ENCODE results near the gene TLCD4.
"Not testable (repeated sequence)": the region's sequence is repeated elsewhere in the genome, so short reads cannot be mapped to it uniquely, and the experiment has no call there.

TLCD4 gene

GRCh38 chr1:95084317-95085176 is 32.6 kb upstream of the TLCD4 start:
- H3K9me3 ChIP-seq (ENCODE audit: insufficient read depth, low read depth, low read length) = no peaks in the 10 kb centered on the region
- H3K27me3 ChIP-seq (ENCODE audit: insufficient read depth, low read length) = no peaks in the 10 kb centered on the region
- no peak overlapping the region for H3K9ac ChIP-seq (ENCODE audit: low read depth, low read length)
- H3K36me3 ChIP-seq (ENCODE audit: insufficient read depth, low read depth, low read length) = no peaks in the 10 kb centered on the region
- H3K4me1 ChIP-seq (ENCODE audit: insufficient read depth, low read length) = peaks cover 14% of the 10 kb centered on the region
- no peak overlapping the region for H3K4me3 ChIP-seq (ENCODE audit: low read length)
- H3K27ac ChIP-seq (ENCODE audit: low read length) = no peak overlapping the region

GRCh38 chr1:95085376-95085775 is 31.8 kb upstream of the TLCD4 start:
- Histone ChIP-seq H3K9me3 (ENCODE audit: insufficient read depth, low read depth, low read length) (no peaks in the 10 kb centered on the region), H3K36me3 (ENCODE audit: insufficient read depth, low read depth, low read length) (no peaks in the 10 kb centered on the region), H3K27ac (ENCODE audit: low read length) (no peak overlapping the region), H3K27me3 (ENCODE audit: insufficient read depth, low read length) (no peaks in the 10 kb centered on the region), H3K9ac (ENCODE audit: low read depth, low read length) (no peak overlapping the region), H3K4me3 (ENCODE audit: low read length) (no peak overlapping the region), H3K4me1 (ENCODE audit: insufficient read depth, low read length) (peaks cover 14% of the 10 kb centered on the region)

GRCh38 chr1:95086949-95087533 is 30.1 kb upstream of the TLCD4 start:
- no peaks in the 10 kb centered on the region for H3K36me3 ChIP-seq (ENCODE audit: insufficient read depth, low read depth, low read length)
- no peak overlapping the region for H3K4me3 ChIP-seq (ENCODE audit: low read length)
- no peak overlapping the region for H3K9ac ChIP-seq (ENCODE audit: low read depth, low read length)
- H3K27ac ChIP-seq (ENCODE audit: low read length) = no peak overlapping the region
- peaks cover 14% of the 10 kb centered on the region for H3K4me1 ChIP-seq (ENCODE audit: insufficient read depth, low read length)
- no peaks in the 10 kb centered on the region for H3K27me3 ChIP-seq (ENCODE audit: insufficient read depth, low read length)
- H3K9me3 ChIP-seq (ENCODE audit: insufficient read depth, low read depth, low read length) = no peaks in the 10 kb centered on the region

- H3K9me3 ChIP-seq (ENCODE audit: insufficient read depth, low read depth, low read length) = no peaks in the 10 kb centered on the region
- H3K27me3 ChIP-seq (ENCODE audit: insufficient read depth, low read length) = no peaks in the 10 kb centered on the region
- H3K4me3 ChIP-seq (ENCODE audit: low read length) = no peak overlapping the region
- no peaks in the 10 kb centered on the region for H3K36me3 ChIP-seq (ENCODE audit: insufficient read depth, low read depth, low read length)
- no peak overlapping the region for H3K27ac ChIP-seq (ENCODE audit: low read length)
- H3K4me1 ChIP-seq (ENCODE audit: insufficient read depth, low read length) = peaks cover 14% of the 10 kb centered on the region
- H3K9ac ChIP-seq (ENCODE audit: low read depth, low read length) = no peak overlapping the region
Observed at GRCh38 chr1:95088303-95088702, 28.9 kb upstream of the TLCD4 start.

GRCh38 chr1:95089650-95090287 is 27.4 kb upstream of the TLCD4 start:
- Histone ChIP-seq H3K27me3 (ENCODE audit: insufficient read depth, low read length) (no peaks in the 10 kb centered on the region), H3K9me3 (ENCODE audit: insufficient read depth, low read depth, low read length) (no peaks in the 10 kb centered on the region), H3K27ac (ENCODE audit: low read length) (no peak overlapping the region), H3K4me3 (ENCODE audit: low read length) (no peak overlapping the region), H3K4me1 (ENCODE audit: insufficient read depth, low read length) (peaks cover 11% of the 10 kb centered on the region), H3K9ac (ENCODE audit: low read depth, low read length) (no peak overlapping the region), H3K36me3 (ENCODE audit: insufficient read depth, low read depth, low read length) (no peaks in the 10 kb centered on the region)

- H3K4me1 ChIP-seq (ENCODE audit: insufficient read depth, low read length); H3K36me3 ChIP-seq (ENCODE audit: insufficient read depth, low read depth, low read length); H3K4me3 ChIP-seq (ENCODE audit: low read length); H3K9ac ChIP-seq (ENCODE audit: low read depth, low read length); H3K9me3 ChIP-seq (ENCODE audit: insufficient read depth, low read depth, low read length); H3K27me3 ChIP-seq (ENCODE audit: insufficient read depth, low read length); H3K27ac ChIP-seq (ENCODE audit: low read length): not testable (repeated sequence)
Observed at GRCh38 chr1:95091290-95091689, 25.9 kb upstream of the TLCD4 start.

GRCh38 chr1:95092891-95093290 is 24.3 kb upstream of the TLCD4 start:
- not testable (repeated sequence) for H3K36me3 ChIP-seq (ENCODE audit: insufficient read depth, low read depth, low read length); H3K4me3 ChIP-seq (ENCODE audit: low read length); H3K27ac ChIP-seq (ENCODE audit: low read length); H3K27me3 ChIP-seq (ENCODE audit: insufficient read depth, low read length); H3K9me3 ChIP-seq (ENCODE audit: insufficient read depth, low read depth, low read length); H3K4me1 ChIP-seq (ENCODE audit: insufficient read depth, low read length); H3K9ac ChIP-seq (ENCODE audit: low read depth, low read length)

- H3K27ac ChIP-seq (ENCODE audit: low read length) = no peak overlapping the region
- H3K4me1 ChIP-seq (ENCODE audit: insufficient read depth, low read length) = no peaks in the 10 kb centered on the region
- H3K9ac ChIP-seq (ENCODE audit: low read depth, low read length) = no peak overlapping the region
- no peaks in the 10 kb centered on the region for H3K36me3 ChIP-seq (ENCODE audit: insufficient read depth, low read depth, low read length)
- H3K27me3 ChIP-seq (ENCODE audit: insufficient read depth, low read length) = no peaks in the 10 kb centered on the region
- no peak overlapping the region for H3K4me3 ChIP-seq (ENCODE audit: low read length)
- H3K9me3 ChIP-seq (ENCODE audit: insufficient read depth, low read depth, low read length) = no peaks in the 10 kb centered on the region
Observed at GRCh38 chr1:95093296-95093695, 23.9 kb upstream of the TLCD4 start.

- Histone ChIP-seq H3K4me3 (ENCODE audit: low read length) (no peak overlapping the region), H3K36me3 (ENCODE audit: insufficient read depth, low read depth, low read length) (no peaks in the 10 kb centered on the region), H3K9me3 (ENCODE audit: insufficient read depth, low read depth, low read length) (no peaks in the 10 kb centered on the region), H3K9ac (ENCODE audit: low read depth, low read length) (no peak overlapping the region), H3K4me1 (ENCODE audit: insufficient read depth, low read length) (no peaks in the 10 kb centered on the region), H3K27me3 (ENCODE audit: insufficient read depth, low read length) (no peaks in the 10 kb centered on the region), H3K27ac (ENCODE audit: low read length) (no peak overlapping the region)
Observed at GRCh38 chr1:95094923-95095322, 22.2 kb upstream of the TLCD4 start.

GRCh38 chr1:95095833-95096217 is 21.3 kb upstream of the TLCD4 start:
- no peaks in the 10 kb centered on the region for H3K36me3 ChIP-seq (ENCODE audit: insufficient read depth, low read depth, low read length)
- H3K27ac ChIP-seq (ENCODE audit: low read length) = no peak overlapping the region
- no peak overlapping the region for H3K4me3 ChIP-seq (ENCODE audit: low read length)
- H3K9ac ChIP-seq (ENCODE audit: low read depth, low read length) = no peak overlapping the region
- H3K27me3 ChIP-seq (ENCODE audit: insufficient read depth, low read length) = no peaks in the 10 kb centered on the region
- H3K4me1 ChIP-seq (ENCODE audit: insufficient read depth, low read length) = no peaks in the 10 kb centered on the region
- H3K9me3 ChIP-seq (ENCODE audit: insufficient read depth, low read depth, low read length) = no peaks in the 10 kb centered on the region

GRCh38 chr1:95096218-95096841 is 20.8 kb upstream of the TLCD4 start:
- H3K9ac ChIP-seq (ENCODE audit: low read depth, low read length) = no peak overlapping the region
- no peak overlapping the region for H3K4me3 ChIP-seq (ENCODE audit: low read length)
- H3K27ac ChIP-seq (ENCODE audit: low read length) = no peak overlapping the region
- no peaks in the 10 kb centered on the region for H3K4me1 ChIP-seq (ENCODE audit: insufficient read depth, low read length)
- no peaks in the 10 kb centered on the region for H3K27me3 ChIP-seq (ENCODE audit: insufficient read depth, low read length)
- H3K36me3 ChIP-seq (ENCODE audit: insufficient read depth, low read depth, low read length) = no peaks in the 10 kb centered on the region
- H3K9me3 ChIP-seq (ENCODE audit: insufficient read depth, low read depth, low read length) = no peaks in the 10 kb centered on the region
